K562 (cell line): Measurements from ENCODE around the gene DAPK3. TPM values are rescaled to one million over a fixed set of nuclear protein-coding genes. Genes with fewer than 3 reads are reported as not detected.
A peak's percentile ranks its signal among the peaks of the same experiment; 100 is the strongest.

Experiments used
- ARID2 ChIP-seq: fragments of 450-650 bp; IDR thresholded peaks from 2 replicates; pipeline ENCODE4 v1.6.1; 2017; ENCODE audit warnings: antibody characterized with exemption, mild to moderate bottlenecking
- CCNT2 ChIP-seq: IDR thresholded peaks from 2 replicates; pipeline ENCODE4 v1.6.1; 2011; ENCODE audit warnings: borderline replicate concordance, low read depth, mild to moderate bottlenecking, moderate library complexity, mixed read lengths, low read length; ENCODE audit not compliant: insufficient read length; ENCODE audit errors: extremely low read depth
- CHD7 ChIP-seq: fragments of 200-600 bp; sonication (generic); IDR thresholded peaks from one replicate; pipeline ENCODE4 v1.6.1; 2012; ENCODE audit warnings: mild to moderate bottlenecking, low read depth, low read length, inconsistent platforms
- EHMT2 ChIP-seq: fragments of 450-650 bp; IDR thresholded peaks from 2 replicates; pipeline ENCODE4 v1.6.1; 2018; ENCODE audit warnings: antibody characterized with exemption
- MNT ChIP-seq, 2 experiments: fragments of 450-650 bp; conservative IDR thresholded peaks; 2 replicates each; pipeline ENCODE4 v1.6.1; 2017; ENCODE audit warnings: mild to moderate bottlenecking in 2 of 2, moderate library complexity in 2 of 2
- NFATC3 ChIP-seq: fragments of 450-650 bp; IDR thresholded peaks from 2 replicates; pipeline ENCODE4 v1.6.1; 2017; ENCODE audit warnings: mild to moderate bottlenecking
- NFE2L1 ChIP-seq: fragments of 450-650 bp; IDR thresholded peaks from 2 replicates; pipeline ENCODE4 v1.6.1; 2016; ENCODE audit warnings: missing genetic modification characterization, low read depth, mild to moderate bottlenecking, missing compliant biosample characterization, moderate library complexity, borderline replicate concordance
- SMAD4 ChIP-seq: fragments of 250-450 bp; sonication (Bioruptor Pico); conservative IDR thresholded peaks from 2 replicates; pipeline ENCODE4 v1.8.0; 2021; ENCODE audit warnings: inconsistent platforms, mild to moderate bottlenecking, moderate library complexity
- SP2 ChIP-seq: IDR thresholded peaks from 2 replicates; pipeline ENCODE4 v1.6.1; 2011; ENCODE audit warnings: mild to moderate bottlenecking, low read depth, low read length, moderate library complexity; ENCODE audit not compliant: poor library complexity, severe bottlenecking; ENCODE audit errors: extremely low read depth
- TEAD1 ChIP-seq, 2 experiments: fragments of 450-650 bp in 1 of 2; sonication (generic) in 1 of 2; formaldehyde crosslinking; IDR thresholded peaks; 2 replicates each; pipeline versions ENCODE4 v1.4.0 to v1.8.0; 2020 to 2022; ENCODE audit warnings: mild to moderate bottlenecking in 2 of 2, missing genetic modification reagents in 1 of 2
- TEAD4 ChIP-seq, 2 experiments: sonication (generic) in 1 of 2; formaldehyde crosslinking in 1 of 2; IDR thresholded peaks; 2 replicates each; pipeline versions ENCODE4 v1.6.1 to v1.8.0; 2012 to 2022; ENCODE audit warnings: borderline replicate concordance in 1 of 2, inconsistent platforms in 1 of 2, low read length in 1 of 2, mild to moderate bottlenecking in 1 of 2, missing genetic modification reagents in 1 of 2
- XRCC5 ChIP-seq: fragments of 200-400 bp; formaldehyde crosslinking; IDR thresholded peaks from 2 replicates; pipeline ENCODE4 v1.6.1; 2017; ENCODE audit warnings: low read depth, mild to moderate bottlenecking, low read length
- ZFP36 ChIP-seq: fragments of 150-350 bp; IDR thresholded peaks from 2 replicates; pipeline ENCODE4 v1.6.1; 2018; ENCODE audit warnings: low read length, low read depth; ENCODE audit not compliant: partially characterized antibody
- polyA plus RNA-seq, 8 experiments: library from polyadenylated mRNA; depleted of rRNA in 4 of 8; stranded (reverse) in 5 of 8; unstranded in 3 of 8; fragments of >200 nt; fragmentation: Nextera tagmentation in 2 of 8; fragmentation: Illumina TruSeq in 1 of 8; extraction: Ambion mirVana in 2 of 8; extraction: Trizol in 1 of 8; gene quantifications; 2 replicates each; pipeline versions ENCODE4 v1.2.1 to v1.2.3, GENCODE V29; 2011 to 2014; ENCODE audit warnings: inconsistent platforms in 1 of 8, missing spikeins in 1 of 8
- total RNA-seq, 7 experiments: library from RNA; depleted of rRNA in 6 of 7; stranded (reverse); fragments of >200 nt in 6 of 7; fragmentation: Illumina TruSeq in 2 of 7; extraction: Trizol in 2 of 7; gene quantifications; 2 replicates each; pipeline versions ENCODE4 v1.2.1 to v1.2.3, GENCODE V29; 2011 to 2021; ENCODE audit warnings: low replicate concordance in 1 of 7

The DAPK3 gene
- total and polyA plus RNA-seq, 9 of the 15 experiments (the other 6 are each of a cell fraction or from before 2014, with no cell fraction given), result 0.14 to 63.4 (median 25.0) TPM

GRCh38 chr19:3968556-3969434 is 2.1 kb downstream of the DAPK3 start (continued):
- TF ChIP-seq CHD7 (no peak), NFE2L1 (tag) (no peak), ARID2 (no peak), ZFP36 (peak; percentile 79), XRCC5 (no peak), NFATC3 (no peak), EHMT2 (no peak), TEAD4 (IDR thresholded peaks at IDR 0.05; ENCODE audit: low read length) (peak; percentile 57), TEAD4 (CRISPR knock-in tag; IDR thresholded peaks at IDR 0.05; ENCODE audit: borderline replicate concordance) (no peak), MNT (conservative IDR thresholded peaks at IDR 0.05) (0 out of 4 replicates have a peak, but pooled peaks of 1 of the 2 experiments have one; percentile 20), TEAD1 (CRISPR knock-in tag; IDR thresholded peaks at IDR 0.05) (peak; percentile 54 to 81; a peak in 2 of 4 replicates), SP2 (no peak), CCNT2 (no peak), SMAD4 (CRISPR knock-in tag) (0 out of 2 replicates have a peak, but pooled peaks have one; percentile 13)
